HepG2 (cell line): ENCODE measurements around the gene WDR27.

Source experiments
- FOXP1 ChIP-seq, 2 experiments: fragments of 450-650 bp in 1 of 2; IDR thresholded peaks; 2 replicates each; pipeline ENCODE4 v1.6.1; 2017 to 2018; ENCODE audit warnings: antibody characterized with exemption in 1 of 2
- HMG20A ChIP-seq: IDR thresholded peaks from 2 replicates; pipeline ENCODE4 v1.6.1; 2016; ENCODE audit warnings: borderline replicate concordance
- HOMEZ ChIP-seq: IDR thresholded peaks from 2 replicates; pipeline ENCODE4 v1.6.1; 2016; ENCODE audit warnings: low read depth
- MTA1 ChIP-seq: sonication (generic); formaldehyde crosslinking; IDR thresholded peaks from 2 replicates; pipeline ENCODE4 v1.4.0; 2020; ENCODE audit warnings: missing genetic modification reagents, mild to moderate bottlenecking, borderline replicate concordance
- MXI1 ChIP-seq: IDR thresholded peaks from 3 replicates; pipeline ENCODE4 v1.6.1; 2012; ENCODE audit warnings: low read depth, low read length, inconsistent platforms, borderline replicate concordance
- SMARCC2 ChIP-seq: fragments of 450-650 bp; IDR thresholded peaks from 2 replicates; pipeline ENCODE4 v1.6.1; 2017; ENCODE audit warnings: antibody characterized with exemption, mild to moderate bottlenecking
- ZBTB49 ChIP-seq: sonication (generic); formaldehyde crosslinking; IDR thresholded peaks from 2 replicates; pipeline ENCODE4 v1.4.0; 2020; ENCODE audit warnings: missing genetic modification reagents, borderline replicate concordance
- ZNF225 ChIP-seq: sonication (generic); formaldehyde crosslinking; IDR thresholded peaks from 2 replicates; pipeline ENCODE4 v1.4.0; 2020; ENCODE audit warnings: mild to moderate bottlenecking, missing genetic modification reagents

DNA sequence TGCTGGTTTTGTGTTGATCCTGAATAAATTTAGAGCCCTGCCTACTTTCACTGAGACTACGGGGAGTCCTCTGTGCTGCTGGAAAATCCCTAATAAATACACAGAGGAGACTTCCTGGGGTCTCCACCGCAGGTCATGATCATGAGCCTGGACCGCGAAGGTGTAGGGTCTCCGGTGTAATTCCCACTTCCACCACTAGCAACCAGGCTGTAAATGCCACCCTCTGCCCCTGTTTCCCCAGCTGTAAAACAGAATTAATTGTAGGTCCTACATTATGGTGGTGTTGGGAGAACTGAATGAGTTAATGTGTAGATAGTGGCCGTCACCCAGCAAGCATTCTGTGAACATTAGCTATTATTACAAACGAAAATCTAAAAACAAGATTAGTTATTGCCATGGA lies 256.6 kb downstream of the WDR27 start:
- no peak for TF ChIP-seq HMG20A (CRISPR knock-in tag)
- no peak for TF ChIP-seq MXI1
- TF ChIP-seq MTA1, result no peak
- no peak for TF ChIP-seq SMARCC2
- no peak for TF ChIP-seq HOMEZ (CRISPR knock-in tag)
- no peak for TF ChIP-seq ZNF225 (CRISPR knock-in tag)
- TF ChIP-seq FOXP1 (IDR thresholded peaks at IDR 0.05), result no peak
- TF ChIP-seq FOXP1 (CRISPR knock-in tag; IDR thresholded peaks at IDR 0.05), result no peak
- TF ChIP-seq ZBTB49 (CRISPR knock-in tag), result no peak
